Right lobe of liver (tissue), 4 donors: ENCODE measurements around the gene MYO5A.

Experiments used
- POLR2A ChIP-seq: fragments of 450-650 bp; IDR thresholded peaks from one replicate; pipeline ENCODE4 v1.6.1; 2017; ENCODE audit warnings: antibody characterized with exemption, mild to moderate bottlenecking
- TF ChIP-seq, protein P1 (sequence below), 4 donors: fragments of 200-600 bp in 3 of 4; fragments of 450-650 bp in 1 of 4; IDR thresholded peaks; one replicate each; pipeline versions ENCODE4 v1.5.1 to v1.8.0; 2016 to 2022; ENCODE audit warnings: antibody characterized with exemption in 4 of 4, mild to moderate bottlenecking in 2 of 4
- donor health status: DM: no; HTN: no; CAD: no.
- donor health status: DM: no; HTN: no; CAD: no.
- donor health status: DM: no; HTN: yes; CAD: no.

DNA sequence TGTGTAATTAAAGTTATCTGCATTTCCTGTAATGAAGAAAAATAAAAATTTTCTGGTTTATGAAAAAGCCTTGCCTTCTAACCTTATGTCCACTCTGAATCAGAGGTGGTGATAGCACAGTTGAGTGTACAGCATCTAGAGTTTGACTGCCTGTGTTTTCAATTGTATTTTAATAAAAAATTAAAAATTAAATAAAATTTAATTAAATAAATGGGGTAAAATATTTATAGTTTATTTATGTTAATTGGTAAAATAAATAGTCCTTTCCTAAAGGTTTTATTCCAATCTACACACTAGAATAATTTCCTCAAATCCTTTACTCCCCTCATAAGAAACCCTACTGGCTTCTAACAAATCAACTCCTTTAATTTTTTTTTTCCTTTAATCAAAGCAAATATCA lies 121.3 kb downstream of the MYO5A start:
- TF ChIP-seq, protein P1, sequence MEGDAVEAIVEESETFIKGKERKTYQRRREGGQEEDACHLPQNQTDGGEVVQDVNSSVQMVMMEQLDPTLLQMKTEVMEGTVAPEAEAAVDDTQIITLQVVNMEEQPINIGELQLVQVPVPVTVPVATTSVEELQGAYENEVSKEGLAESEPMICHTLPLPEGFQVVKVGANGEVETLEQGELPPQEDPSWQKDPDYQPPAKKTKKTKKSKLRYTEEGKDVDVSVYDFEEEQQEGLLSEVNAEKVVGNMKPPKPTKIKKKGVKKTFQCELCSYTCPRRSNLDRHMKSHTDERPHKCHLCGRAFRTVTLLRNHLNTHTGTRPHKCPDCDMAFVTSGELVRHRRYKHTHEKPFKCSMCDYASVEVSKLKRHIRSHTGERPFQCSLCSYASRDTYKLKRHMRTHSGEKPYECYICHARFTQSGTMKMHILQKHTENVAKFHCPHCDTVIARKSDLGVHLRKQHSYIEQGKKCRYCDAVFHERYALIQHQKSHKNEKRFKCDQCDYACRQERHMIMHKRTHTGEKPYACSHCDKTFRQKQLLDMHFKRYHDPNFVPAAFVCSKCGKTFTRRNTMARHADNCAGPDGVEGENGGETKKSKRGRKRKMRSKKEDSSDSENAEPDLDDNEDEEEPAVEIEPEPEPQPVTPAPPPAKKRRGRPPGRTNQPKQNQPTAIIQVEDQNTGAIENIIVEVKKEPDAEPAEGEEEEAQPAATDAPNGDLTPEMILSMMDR (IDR thresholded peaks at IDR 0.05), result no peak
- TF ChIP-seq POLR2A, result no peak
